ELF-1 (cell line): ENCODE data around the gene BCKDHB.
A peak's percentile ranks its signal among the peaks of the same experiment; 100 is the strongest.
"Not testable (repeated sequence)": the region's sequence is repeated elsewhere in the genome, so short reads cannot be mapped to it uniquely, and the experiment has no call there.

Experiments
- DNase-seq: peaks from one replicate; pipeline ENCODE4 v3.0.0-alpha.2; 2016; ENCODE audit warnings: low read depth, low spot score

Gene BCKDHB

DNA sequence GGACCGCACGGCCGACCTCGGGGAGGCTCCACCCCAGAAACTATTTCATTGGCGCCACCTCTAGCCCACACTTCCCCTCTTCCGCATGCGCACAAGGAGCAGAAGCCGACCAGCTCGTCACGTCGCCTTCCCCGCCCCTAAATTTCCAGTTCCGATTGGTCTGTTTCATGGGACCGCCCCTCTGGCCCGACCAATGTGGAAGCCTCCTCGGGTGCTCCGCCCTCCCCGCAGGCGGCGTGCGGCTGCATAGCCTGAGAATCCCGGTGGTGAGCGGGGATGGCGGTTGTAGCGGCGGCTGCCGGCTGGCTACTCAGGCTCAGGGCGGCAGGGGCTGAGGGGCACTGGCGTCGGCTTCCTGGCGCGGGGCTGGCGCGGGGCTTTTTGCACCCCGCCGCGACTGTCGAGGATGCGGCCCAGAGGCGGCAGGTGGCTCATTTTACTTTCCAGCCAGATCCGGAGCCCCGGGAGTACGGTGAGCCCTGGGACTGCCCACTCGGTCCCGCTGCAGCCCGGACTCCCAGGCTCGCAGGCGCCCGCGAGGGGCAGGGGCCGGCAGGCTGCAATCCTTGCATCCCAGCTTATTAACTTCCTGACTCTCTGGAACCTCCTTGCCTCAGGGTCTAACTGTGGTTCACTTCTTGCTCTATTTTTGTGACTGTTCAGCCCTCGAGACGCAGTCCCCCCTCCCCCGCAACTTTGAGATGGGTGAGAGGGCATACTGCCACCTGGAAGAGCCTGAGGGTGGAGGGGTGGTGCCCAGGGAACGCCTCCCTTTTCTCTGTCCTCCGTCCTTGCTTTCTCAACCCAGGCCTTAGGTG is at the start of gene BCKDHB:
Gene BCKDHB (plus strand): TSS at position 254 of the 818 bp plus-strand sequence. CDS start 23 bp downstream, at position 277.
- peak; percentile 99 for DNase-seq

DNA sequence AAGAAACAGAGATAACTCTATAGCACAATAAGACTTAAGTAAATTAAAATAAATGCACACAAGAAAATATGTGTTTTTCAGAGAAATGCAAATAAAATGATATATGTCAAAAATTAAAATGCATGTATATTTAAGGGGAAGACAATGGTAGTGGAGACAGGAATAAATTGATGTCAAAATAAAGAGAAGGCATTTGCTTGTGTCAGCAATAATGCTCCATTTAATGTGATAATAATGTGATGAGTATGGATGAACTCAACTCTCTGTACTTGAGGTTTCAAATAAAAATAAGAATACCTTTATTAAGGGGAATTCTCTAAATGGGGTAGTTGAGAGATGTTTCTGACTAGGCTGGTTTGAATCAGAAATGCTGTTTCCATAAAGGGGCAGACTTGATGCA is 45.7 kb upstream of the BCKDHB start:
- DNase-seq: no peak

DNA sequence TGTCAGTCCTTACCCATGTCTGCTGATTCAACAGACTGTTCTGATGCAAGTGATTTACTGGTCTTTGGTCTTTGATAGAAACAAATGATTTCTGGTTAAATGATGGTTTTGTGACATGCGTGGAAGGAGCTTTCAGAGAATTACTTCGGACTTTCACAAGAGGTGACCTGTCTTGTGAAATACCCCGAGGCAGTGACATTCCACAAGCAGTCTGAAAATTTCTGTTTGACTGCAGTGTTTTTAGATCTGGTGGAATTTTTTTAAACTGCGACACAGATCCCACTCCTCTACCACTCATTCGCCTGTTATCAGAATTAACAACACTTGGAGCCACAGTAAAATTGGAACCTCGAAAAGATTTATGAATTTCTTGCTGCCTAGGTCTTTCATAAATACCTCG is 38.3 kb upstream of the BCKDHB start:
- not testable (repeated sequence) for DNase-seq

DNA sequence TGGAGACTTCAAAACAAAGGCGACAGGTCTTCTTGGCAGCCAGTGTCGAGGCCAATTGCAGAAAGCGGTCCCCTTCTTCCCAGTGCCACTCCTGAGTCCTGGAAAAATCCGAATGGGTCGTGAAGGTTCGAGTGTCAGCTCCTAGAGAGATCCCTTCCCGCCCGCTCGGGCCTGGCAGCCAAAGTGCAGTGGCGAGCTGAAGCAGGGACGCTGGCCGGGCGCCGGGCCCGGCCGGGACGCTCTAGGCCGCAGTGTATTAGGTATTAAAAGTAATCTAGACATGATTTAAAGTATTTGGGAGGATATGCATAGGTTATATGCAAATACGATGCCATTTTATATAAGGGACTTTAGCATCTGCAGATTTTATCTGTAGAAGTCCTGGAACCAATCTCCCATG is 36.0 kb upstream of the BCKDHB start:
- DNase-seq: not testable (repeated sequence)

DNA sequence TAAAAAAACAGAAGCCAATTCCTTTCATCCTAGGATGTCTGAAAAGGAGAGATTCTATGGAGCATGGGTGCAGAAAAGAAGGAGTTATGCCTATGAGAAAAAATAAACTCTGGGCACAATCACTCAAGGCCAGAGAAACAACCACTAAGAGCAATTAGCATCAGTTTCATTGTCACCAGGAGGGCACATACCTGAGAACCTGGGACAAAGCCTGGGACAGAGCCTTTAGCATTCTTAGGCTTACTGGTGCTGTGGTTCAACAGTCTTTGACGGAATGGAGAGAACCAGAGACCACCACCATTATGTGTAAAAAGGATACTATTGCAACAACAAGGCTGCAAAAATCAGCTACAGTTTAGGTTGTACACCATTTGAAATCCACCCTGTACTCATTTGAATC is 29.4 kb upstream of the BCKDHB start:
- no peak for DNase-seq

DNA sequence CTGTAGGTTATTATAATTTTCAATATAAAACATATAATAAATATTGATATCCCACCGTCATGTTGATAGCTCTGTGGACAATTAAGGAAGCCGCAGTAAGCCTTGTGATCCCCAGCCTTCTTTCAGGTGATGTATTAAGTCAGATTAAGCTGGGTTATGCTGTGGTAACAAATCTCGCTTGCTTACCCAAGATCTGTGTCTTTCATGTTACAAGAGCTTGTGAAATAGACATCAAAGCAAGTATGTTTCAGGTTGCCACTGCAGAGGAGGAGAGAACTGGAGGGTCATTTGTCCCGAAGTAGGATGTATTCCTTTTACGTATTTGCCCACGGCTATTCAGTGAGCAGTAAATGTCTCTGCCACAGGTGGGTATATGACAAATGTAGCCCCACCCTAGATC is 17.8 kb upstream of the BCKDHB start:
- DNase-seq: no peak

DNA sequence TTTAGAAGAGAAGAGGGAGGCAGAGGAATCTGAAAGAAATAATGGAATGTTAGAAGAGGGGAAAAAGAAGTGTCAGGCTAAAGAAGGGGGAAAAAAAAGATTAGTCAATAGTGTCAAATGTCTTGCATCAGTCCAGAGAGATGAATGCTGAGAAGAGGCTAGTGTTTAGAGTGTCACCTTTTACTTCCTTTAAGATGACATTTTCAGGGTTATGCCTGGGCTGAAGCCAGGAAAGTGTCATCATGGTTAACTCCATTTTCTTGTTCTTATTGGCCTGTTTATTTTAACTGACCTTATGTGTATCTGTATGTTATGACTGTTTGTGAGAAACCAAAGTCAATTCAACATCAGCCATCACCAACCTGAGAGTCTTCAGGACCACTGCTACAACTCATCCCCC is 15.0 kb upstream of the BCKDHB start:
- no peak for DNase-seq

DNA sequence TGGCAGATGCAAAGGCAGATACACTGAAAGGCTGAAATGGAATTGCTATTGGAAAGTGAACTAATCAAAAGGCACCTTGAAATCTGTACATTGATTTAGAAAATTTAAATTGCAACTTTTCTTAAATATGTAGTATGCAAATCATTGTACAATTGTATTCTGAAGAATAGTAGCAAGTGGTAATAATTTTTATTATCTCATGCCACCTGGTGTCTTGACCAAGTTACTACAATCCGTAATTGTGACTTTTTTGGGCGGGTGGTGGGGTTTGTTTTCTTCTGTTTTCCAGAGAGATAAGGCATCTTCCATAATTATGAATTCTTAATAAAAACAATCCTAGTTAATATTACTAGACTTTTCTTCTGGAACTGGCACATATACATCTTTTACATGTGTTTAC is 12.5 kb upstream of the BCKDHB start:
- DNase-seq: no peak

DNA sequence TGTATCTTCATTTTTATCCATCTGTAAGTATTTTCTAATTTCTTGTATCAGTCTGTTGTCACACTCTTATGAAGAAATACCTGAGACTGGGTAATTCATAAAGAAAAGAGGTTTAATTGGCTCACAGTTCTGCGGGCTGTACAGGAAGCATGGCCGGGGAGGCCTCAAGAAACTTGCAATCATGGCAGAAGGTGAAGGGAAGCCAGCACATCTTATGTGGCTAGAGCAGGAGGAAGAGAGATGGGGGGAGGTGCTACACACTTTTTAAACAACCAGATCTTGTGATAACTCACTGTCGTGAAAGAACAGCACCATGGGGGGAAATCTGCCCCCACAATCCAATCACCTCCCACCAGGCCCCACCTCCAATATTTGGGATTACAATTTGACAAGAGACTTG is 10.9 kb upstream of the BCKDHB start:
- no peak for DNase-seq

DNA sequence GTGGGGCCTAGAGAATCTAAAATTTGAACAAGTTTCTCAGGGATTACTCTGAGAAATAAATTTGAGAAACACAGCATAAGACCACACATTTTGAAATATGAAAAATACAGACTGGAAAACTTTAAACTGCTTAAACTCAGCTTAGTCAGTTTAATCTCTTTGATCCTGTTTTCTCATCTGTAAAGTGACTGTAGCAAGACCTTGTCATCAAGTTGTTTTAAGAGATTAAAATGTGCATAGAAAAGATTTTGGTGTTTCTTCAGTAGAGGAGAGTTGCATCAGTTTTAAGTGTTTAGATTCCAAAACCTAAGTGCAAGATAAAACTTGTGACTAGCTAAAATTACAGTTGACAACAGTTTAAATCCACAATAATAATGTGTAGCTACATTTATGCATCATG is 8.1 kb upstream of the BCKDHB start:
- DNase-seq: no peak

DNA sequence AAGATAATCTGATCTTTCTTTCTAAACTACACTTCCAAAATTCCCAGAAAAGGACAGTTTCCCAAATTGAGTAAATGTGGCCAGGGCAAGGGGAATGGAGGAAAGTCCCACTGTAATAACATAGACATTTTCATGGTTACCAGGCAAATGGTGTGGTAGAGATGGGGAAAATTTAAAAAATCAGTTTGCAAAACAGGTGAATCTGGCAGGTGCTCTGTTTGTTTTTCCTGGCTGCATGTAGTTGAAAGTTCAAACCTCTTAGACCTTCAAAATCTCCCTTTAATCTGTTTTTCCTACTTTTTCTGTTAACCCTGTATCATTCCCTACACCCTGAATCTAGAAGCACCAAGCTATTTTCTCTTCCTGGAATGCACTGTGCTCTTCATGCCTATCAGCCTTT is 2.0 kb upstream of the BCKDHB start:
- DNase-seq: no peak

DNA sequence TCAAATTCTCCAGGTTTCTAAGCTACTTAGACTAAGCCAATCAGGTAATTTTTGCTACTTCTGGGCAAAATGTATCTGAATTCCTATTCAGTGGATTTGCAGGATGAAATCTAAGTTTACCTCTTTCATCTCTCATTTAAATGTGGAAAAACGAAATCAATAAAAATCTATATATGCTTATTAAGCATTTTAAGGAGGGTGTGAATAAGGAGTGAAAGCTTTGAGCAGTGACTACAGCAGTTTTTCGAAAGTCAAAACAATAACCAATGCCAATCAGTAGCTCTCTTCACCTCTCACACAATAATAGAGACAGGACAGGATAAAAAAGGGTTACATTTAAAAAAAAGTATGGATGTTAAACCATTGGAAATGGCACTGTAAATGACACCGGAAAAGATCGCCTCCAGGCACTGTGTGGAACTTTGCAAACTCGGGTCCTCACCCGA is 476 bp upstream of the BCKDHB start:
- DNase-seq: no peak

DNA sequence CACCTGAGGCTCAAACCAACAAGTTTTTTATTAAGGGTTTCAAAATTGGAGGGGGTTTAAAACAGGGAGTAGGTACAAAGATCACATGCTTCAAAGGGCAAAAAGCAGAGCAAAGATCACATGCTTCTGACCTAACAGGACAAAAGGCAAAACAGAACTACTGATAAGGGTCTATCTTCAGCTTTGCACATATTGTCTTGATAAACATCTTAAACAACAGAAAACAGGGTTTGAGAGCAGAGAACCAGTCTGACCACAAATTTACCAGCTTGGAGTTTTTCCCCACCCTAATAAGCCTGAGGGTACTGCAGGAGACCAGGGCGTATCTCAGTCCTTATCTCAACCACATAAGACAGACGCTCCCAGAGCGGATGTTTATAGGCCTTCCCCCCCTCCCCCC is 16.1 kb downstream of the BCKDHB start:
- peak; percentile 9 for DNase-seq

DNA sequence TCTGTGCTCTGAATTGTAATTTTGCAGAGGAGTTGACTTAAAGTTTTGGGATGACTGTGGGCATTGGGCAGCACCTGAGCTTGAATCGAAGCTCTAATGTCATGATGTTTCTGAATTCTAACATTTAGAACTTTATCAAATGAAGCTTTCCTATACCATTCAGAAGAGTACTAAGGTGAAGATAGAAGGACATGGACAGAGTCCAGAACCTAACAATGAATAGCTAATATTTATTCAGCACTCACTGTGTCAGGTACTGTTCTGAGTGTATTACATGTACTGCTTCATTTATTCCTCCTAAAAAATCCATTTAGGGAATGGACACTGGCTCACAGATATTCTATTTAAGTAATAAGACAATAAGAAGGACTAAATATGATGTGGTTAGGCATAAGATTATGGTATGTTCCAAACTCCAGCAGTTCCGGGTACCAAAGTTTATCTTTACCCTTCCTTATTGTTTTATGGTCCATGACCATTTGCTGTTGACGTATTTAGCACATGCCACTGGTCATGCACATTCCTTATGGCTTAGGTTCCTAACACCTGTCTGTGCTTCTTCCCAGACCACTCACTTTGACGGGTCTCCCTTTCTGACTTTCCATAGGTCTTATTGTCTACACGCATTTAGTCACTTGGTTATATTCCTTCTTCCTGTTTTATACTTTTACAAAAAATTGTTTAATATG is 20.3 kb downstream of the BCKDHB start:
- no peak for DNase-seq

DNA sequence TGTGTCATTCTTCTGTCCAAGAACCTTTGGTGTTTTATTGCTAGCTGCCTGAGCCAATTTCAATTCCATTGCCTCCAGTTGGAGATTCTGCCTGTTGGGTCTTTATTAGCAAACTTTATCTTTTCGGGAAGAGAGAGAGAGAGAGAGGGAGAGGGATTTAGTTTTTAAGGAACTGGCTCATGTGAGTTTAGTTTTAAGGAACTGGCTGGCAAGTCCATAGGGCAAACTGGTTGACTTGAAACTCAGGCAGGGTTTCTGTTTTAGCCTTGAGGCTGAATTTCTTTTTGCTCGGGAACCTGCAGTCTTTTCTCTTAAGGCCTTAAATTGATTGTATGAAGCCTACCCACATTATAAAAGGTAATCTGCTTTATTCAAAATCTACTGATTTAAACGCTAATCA is 23.0 kb downstream of the BCKDHB start:
- DNase-seq: no peak

DNA sequence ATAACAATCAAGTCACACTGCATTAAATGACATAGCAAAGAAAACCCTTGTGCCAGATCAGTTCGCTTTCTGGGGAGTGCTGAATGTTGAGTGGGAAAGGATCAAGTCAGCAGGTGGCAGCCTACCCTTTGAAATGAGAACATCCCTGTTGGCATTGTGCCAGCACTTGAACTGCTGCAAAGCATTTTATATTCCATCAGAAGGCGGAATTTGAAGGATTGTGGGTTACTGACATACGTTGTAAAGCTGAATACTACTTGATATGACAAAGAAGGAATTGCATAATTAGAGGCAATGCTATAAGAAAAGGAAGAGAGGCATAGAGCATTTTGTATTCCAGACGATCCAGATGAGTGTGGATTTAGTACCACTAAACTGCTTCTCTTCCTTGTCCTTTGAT is 26.5 kb downstream of the BCKDHB start:
- peak; percentile 11 for DNase-seq

DNA sequence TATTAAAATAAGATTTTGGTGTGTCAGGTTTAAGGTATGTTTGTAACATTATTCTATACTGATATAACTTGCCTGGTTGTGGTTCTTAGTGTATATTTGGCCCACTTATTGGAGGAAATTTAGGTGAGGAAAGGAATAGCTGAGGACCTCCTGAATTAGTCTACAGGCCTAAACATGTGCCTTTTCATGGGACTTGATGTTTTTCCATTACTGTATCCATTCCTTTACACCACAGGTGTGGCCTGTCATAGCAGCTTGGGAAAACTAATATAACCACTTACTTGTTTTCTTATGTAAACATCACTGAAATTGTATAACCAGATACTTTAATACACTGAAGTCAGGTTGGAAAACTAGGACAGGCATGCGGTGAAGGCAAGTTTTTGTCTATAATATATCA is 27.6 kb downstream of the BCKDHB start:
- no peak for DNase-seq

DNA sequence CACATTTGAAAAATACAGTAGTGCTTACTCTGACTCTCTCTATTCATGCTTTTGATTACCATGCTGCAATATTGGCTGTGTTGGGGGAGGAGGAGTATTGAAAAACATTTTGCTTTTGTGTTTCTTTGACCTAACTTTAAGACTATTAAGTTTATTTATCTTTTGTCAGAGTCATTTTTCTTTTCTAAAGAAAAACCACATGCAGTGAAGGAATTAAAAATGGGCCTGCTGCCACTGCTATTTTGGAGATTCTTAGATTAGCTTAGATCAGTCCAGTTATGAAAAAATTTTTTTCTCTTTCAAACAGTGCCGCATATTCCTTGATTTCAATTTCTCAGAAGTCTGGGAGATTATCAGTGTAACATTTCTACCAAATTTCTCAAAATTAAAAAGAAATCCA is 36.1 kb downstream of the BCKDHB start:
- no peak for DNase-seq

DNA sequence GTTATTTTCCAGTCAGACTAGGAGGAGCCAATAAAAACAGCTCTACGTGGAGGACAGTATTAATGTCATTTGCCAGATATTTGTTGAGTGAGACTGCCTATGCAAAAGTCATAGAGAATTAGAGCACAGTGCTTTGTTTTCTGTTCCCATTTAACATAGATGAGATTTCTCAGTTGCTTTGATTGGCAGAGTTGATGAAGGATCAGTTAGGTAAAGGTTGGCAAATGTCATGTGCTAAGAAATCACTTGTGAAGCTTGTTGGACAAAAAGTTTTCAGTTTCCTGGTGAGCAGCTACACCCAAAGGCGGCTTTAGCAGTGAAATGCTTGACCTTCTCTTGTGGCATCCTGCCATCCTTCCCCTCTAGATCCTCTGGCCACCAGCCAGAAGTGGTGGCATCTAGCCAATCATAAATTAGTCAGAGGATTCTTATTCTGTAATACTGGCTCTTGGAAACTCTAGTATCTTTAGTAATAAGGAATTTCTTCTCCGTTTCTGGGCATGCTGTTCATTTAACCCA is 37.0 kb downstream of the BCKDHB start:
- no peak for DNase-seq

DNA sequence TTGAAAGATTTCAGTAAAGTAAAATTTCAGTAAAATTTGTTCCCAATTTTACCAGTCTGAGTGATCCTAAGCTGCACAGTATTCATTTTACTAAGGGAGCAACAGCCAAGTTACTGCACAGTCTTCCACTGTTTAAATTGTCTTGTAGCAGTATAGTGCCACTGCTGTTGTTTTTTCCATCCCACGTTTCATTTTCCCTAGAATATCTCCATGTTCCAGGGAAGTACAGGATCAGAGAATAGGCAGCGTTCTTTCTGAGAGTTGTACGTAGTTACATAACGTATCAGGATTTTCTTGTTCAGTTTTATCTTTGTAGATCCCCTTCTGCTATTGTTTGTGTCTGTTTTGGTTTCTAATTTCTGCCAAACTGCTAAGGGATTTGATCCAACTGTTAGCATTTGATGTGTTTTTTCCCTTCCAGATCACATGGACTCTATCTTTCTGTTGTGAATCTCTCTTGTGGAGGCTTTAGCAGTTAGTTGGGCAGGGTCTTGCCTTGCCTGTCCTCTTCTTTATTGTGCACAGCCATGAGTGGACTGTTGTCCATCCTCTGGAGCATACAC is 38.4 kb downstream of the BCKDHB start:
- no peak for DNase-seq

DNA sequence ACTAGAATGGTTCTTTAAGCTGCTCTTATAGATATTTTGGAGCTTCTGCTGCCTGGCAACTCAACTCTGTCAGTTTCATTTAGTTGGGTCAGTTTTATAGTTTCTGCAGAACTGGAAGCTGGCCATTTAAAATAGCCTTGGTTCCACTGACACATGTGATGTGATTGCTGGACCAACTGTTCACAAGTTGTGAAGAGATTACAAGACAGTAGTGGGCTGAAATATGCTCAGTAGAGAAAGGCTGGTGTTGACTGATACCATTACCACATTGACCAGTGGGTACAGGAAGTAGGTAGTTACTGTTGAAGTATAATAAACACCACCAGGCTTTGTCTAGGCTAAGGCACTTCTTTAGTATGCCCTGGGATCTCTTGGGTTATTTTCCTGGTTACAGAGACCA is 39.0 kb downstream of the BCKDHB start:
- no peak for DNase-seq

DNA sequence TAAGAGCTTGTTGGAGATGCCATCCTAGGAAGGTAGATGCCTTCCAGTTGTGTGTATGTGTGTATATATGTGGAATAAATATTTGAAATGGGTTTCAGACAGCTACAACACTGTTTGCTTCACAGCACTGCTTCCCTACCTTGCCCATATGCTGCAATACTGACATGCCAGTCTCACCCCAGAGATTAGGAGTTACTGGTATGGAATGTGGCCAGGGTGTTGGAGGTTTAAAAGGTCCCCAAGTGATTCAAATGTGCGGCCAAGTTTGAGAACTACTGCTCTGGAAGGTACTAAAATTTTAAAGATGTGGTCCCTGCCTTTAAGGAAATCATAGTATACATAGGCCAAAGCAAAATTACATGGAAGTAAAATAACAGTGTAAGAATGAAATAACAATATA is 39.5 kb downstream of the BCKDHB start:
- no peak for DNase-seq

DNA sequence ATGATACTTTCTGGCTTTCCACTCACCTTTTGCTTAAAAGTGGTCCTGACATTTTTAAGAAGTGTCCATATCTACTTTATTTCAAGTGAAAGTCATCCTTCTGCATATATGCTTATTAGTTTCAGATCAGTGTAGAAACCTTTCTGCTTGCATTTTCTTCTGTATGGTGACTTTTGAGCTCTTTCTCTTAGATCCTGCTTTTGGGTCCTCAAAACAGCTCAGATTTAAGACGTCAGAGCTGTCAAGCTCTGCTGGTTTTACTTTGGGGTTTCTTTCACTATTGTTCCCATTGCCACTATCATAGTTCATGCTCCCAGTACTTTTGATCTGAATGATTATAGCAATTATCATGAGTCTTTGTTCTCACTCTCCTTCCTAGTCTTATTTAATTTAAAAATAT is 41.7 kb downstream of the BCKDHB start:
- no peak for DNase-seq
